A673 (cell line): ENCODE data around the gene ZNF823. TPM values are rescaled to one million over a fixed set of nuclear protein-coding genes. Genes with fewer than 3 reads are reported as not detected.
A peak's percentile ranks its signal among the peaks of the same experiment; 100 is the strongest.

Experiments used
- BruUV-seq: library from RNA; stranded (reverse); fragments of 400-500 nt; replicated peaks from 2 replicates; lab custom pipeline; 2021; lab: Mats Ljungman, UMichigan
- CTCF ChIA-PET: fragments of 300-600 bp; sonication (Branson Sonifier 250); formaldehyde crosslinking; loops from one replicate; lab custom pipeline; 2022; ENCODE audit warnings: antibody characterized with exemption; lab: Charles Lee
- POLR2A ChIA-PET: fragments of 300-600 bp; sonication (Branson Sonifier 250); formaldehyde crosslinking; loops from one replicate; lab custom pipeline; 2022; ENCODE audit warnings: antibody characterized with exemption; ENCODE audit not compliant: low non-redundant PET; lab: Charles Lee
- DNase-seq: peaks from one replicate; pipeline ENCODE4 v3.0.0-alpha.2; 2015; ENCODE audit warnings: low spot score
- H3K27ac ChIP-seq: fragments of 200-600 bp; sonication (generic); 2 replicates; pipeline ENCODE4 v1.5.1; 2016; ENCODE audit warnings: mixed run types, low read depth, mild to moderate bottlenecking, mixed read lengths, antibody characterized with exemption, low read length; ENCODE audit not compliant: poor library complexity, severe bottlenecking
- H3K27me3 ChIP-seq: fragments of 200-600 bp; sonication (generic); replicated peaks from 2 replicates; pipeline ENCODE4 v1.6.1; 2017; ENCODE audit warnings: mixed run types, low read depth, mild to moderate bottlenecking, mixed read lengths, antibody characterized with exemption, low read length; ENCODE audit not compliant: insufficient read depth, poor library complexity
- H3K36me3 ChIP-seq: fragments of 200-600 bp; sonication (generic); 2 replicates; pipeline ENCODE4 v1.6.1; 2016; ENCODE audit warnings: mixed run types, mild to moderate bottlenecking, mixed read lengths, antibody characterized with exemption, low read length; ENCODE audit not compliant: insufficient read depth, poor library complexity, severe bottlenecking
- H3K4me1 ChIP-seq: fragments of 200-600 bp; sonication (generic); 2 replicates; pipeline ENCODE4 v1.6.1; 2017; ENCODE audit warnings: mixed run types, mild to moderate bottlenecking, mixed read lengths, antibody characterized with exemption, low read length; ENCODE audit not compliant: insufficient read depth, poor library complexity, severe bottlenecking
- H3K4me3 ChIP-seq: fragments of 200-600 bp; sonication (generic); 2 replicates; pipeline ENCODE4 v1.5.1; 2016; ENCODE audit warnings: low read depth, mixed run types, mild to moderate bottlenecking, mixed read lengths, low read length; ENCODE audit not compliant: poor library complexity, severe bottlenecking
- H3K9me3 ChIP-seq: fragments of 200-600 bp; sonication (generic); 2 replicates; pipeline ENCODE4 v1.6.1; 2016; ENCODE audit warnings: mixed run types, low read depth, mild to moderate bottlenecking, mixed read lengths, antibody characterized with exemption, low read length; ENCODE audit not compliant: poor library complexity, severe bottlenecking
- CTCF ChIP-seq: fragments of 300-800, 200-600 bp; sonication (generic); conservative IDR thresholded peaks from 2 replicates; pipeline ENCODE4 v1.5.1; 2017; ENCODE audit warnings: low read depth, mild to moderate bottlenecking, antibody characterized with exemption, low read length, moderate library complexity, mixed read lengths
- EZH2 ChIP-seq: fragments of 200-600 bp; sonication (generic); IDR thresholded peaks from 2 replicates; pipeline ENCODE4 v1.6.1; 2017; ENCODE audit warnings: borderline replicate concordance, low read depth, mild to moderate bottlenecking, mixed read lengths, antibody characterized with exemption, low read length; ENCODE audit not compliant: poor library complexity, severe bottlenecking
- intact Hi-C: fragments of 100-400 bp; cut with micrococcal nuclease; formaldehyde crosslinking; loops from one replicate; pipeline ENCODE4 v1.10.0; 2022; ENCODE audit not compliant: unreplicated experiment
- total RNA-seq: library from RNA; stranded (reverse); gene quantifications from 2 replicates; pipeline ENCODE4 v1.2.3, GENCODE V29; 2021

ZNF823 gene
- total RNA-seq, 1 experiment from 2014 or later = 8.4 TPM

- TF ChIP-seq EZH2 (no peak), CTCF (no peak)
- intact Hi-C loops = no loop called here
- H3K9me3 ChIP-seq = peaks cover 7% of the 10 kb centered on the region
- no peaks in the 10 kb centered on the region for H3K36me3 ChIP-seq
- no peaks in the 10 kb centered on the region for H3K27me3 ChIP-seq
- H3K4me1 ChIP-seq = no peaks in the 10 kb centered on the region
- H3K27ac ChIP-seq = no peak overlapping the region
- H3K4me3 ChIP-seq = no peak overlapping the region
- BruUV-seq = no TSS peak
- DNase-seq = no peak
- ChIA-PET CTCF (no interaction called here), POLR2A (no interaction called here)
Observed at GRCh38 chr19:11769995-11770394, 31.2 kb upstream of the ZNF823 start.

- H3K36me3 ChIP-seq = no peaks in the 10 kb centered on the region
- no TSS peak for BruUV-seq
- ChIA-PET CTCF (no interaction called here), POLR2A (no interaction called here)
- TF ChIP-seq EZH2 (no peak), CTCF (no peak)
- peak overlapping the region; percentile 47 for H3K27ac ChIP-seq
- H3K9me3 ChIP-seq = no peaks in the 10 kb centered on the region
- no peaks in the 10 kb centered on the region for H3K4me1 ChIP-seq
- intact Hi-C loops = loop anchor here (2.0 kb wide), 1 partner anchor 73 kb away; no protein-coding TSS in a partner anchor
- no peaks in the 10 kb centered on the region for H3K27me3 ChIP-seq
- peak; percentile 5 for DNase-seq
- peak overlapping the region; percentile 68 for H3K4me3 ChIP-seq
Observed at GRCh38 chr19:11767633-11768133, 28.9 kb upstream of the ZNF823 start.

GRCh38 chr19:11766597-11767591 lies 28.1 kb upstream of the ZNF823 start, which contains the start of gene ZNF441:
TSS of gene ZNF441 (plus strand) at chr19:11767000. CDS start at chr19:11767194, 194 bp downstream.
- intact Hi-C loops = loop anchor here (2.0 kb wide), 1 partner anchor 72 kb away; no protein-coding TSS in a partner anchor
- Histone ChIP-seq H3K27me3 (no peaks in the 10 kb centered on the region), H3K4me3 (peak within 1 kb of the TSS; percentile 68), H3K9me3 (no peaks in the 10 kb centered on the region), H3K4me1 (no peaks in the 10 kb centered on the region), H3K27ac (peak within 1 kb of the TSS; percentile 47), H3K36me3 (no peaks in the 10 kb centered on the region)
- TF ChIP-seq EZH2 = no peak
- no peak for TF ChIP-seq CTCF
- no TSS peak for BruUV-seq
- peak; percentile 94 for DNase-seq
- POLR2A ChIA-PET = interaction anchor here (0.6 to 0.7 kb wide), 2 partner anchors 72 to 976 kb away, joined by 8 to 17 read pairs; no protein-coding TSS in a partner anchor
- CTCF ChIA-PET = no interaction called here
